T-helper 1 cell treated with Interleukin-12 subunit alpha and Interleukin-12 subunit beta and Interleukin-4 antibody, amounts not matched to agents 30 μg/mL and 1 μg/mL, for 36 hours (primary cell): ENCODE data around the gene ABHD17C.

Experiments
- H3K27ac Mint-ChIP-seq: one replicate; pipeline ENCODE4 v1.8.0; 2021; ENCODE audit warnings: mild to moderate bottlenecking, mixed read lengths
- H3K27me3 Mint-ChIP-seq: one replicate; pipeline ENCODE4 v1.8.0; 2021; ENCODE audit warnings: low read depth, mixed read lengths
- H3K36me3 Mint-ChIP-seq: one replicate; pipeline ENCODE4 v1.8.0; 2021; ENCODE audit warnings: low read depth, mixed read lengths
- H3K4me1 Mint-ChIP-seq: one replicate; pipeline ENCODE4 v1.8.0; 2021; ENCODE audit warnings: low read depth, mixed read lengths
- H3K4me3 Mint-ChIP-seq: one replicate; pipeline ENCODE4 v1.8.0; 2021; ENCODE audit warnings: mild to moderate bottlenecking, moderate library complexity, mixed read lengths
- H3K9me3 Mint-ChIP-seq: one replicate; pipeline ENCODE4 v1.8.0; 2021; ENCODE audit warnings: mixed read lengths

The ABHD17C gene

GRCh38 chr15:80677041-80677440, 18.1 kb upstream of the ABHD17C start:
- Mint-ChIP-seq H3K27me3 (peaks cover 7% of the 10 kb centered on the region), H3K27ac (no peak overlapping the region)

GRCh38 chr15:80679167-80679803, 15.8 kb upstream of the ABHD17C start:
- Mint-ChIP-seq H3K4me3 (no peak overlapping the region), H3K27ac (no peak overlapping the region), H3K4me1 (peaks cover 8% of the 10 kb centered on the region), H3K36me3 (no peaks in the 10 kb centered on the region), H3K9me3 (no peaks in the 10 kb centered on the region), H3K27me3 (peaks cover 20% of the 10 kb centered on the region)

More at GRCh38 chr15:80677041-80677440, 18.1 kb upstream of the ABHD17C start:
- peaks cover 15% of the 10 kb centered on the region for H3K4me1 Mint-ChIP-seq
- no peak overlapping the region for H3K4me3 Mint-ChIP-seq
- H3K36me3 Mint-ChIP-seq, result no peaks in the 10 kb centered on the region
- H3K9me3 Mint-ChIP-seq, result no peaks in the 10 kb centered on the region

- Mint-ChIP-seq H3K4me3 (no peak overlapping the region), H3K4me1 (peaks cover 5% of the 10 kb centered on the region), H3K27ac (no peak overlapping the region), H3K9me3 (no peaks in the 10 kb centered on the region), H3K36me3 (no peaks in the 10 kb centered on the region), H3K27me3 (peaks cover 21% of the 10 kb centered on the region)
These were observed 15.3 kb upstream of the ABHD17C start for GRCh38 chr15:80679804-80680175.

GRCh38 chr15:80682201-80682600, 12.9 kb upstream of the ABHD17C start:
- H3K27me3 Mint-ChIP-seq, result peaks cover 26% of the 10 kb centered on the region
- H3K9me3 Mint-ChIP-seq, result no peaks in the 10 kb centered on the region
- H3K36me3 Mint-ChIP-seq, result no peaks in the 10 kb centered on the region
- H3K27ac Mint-ChIP-seq, result no peak overlapping the region
- H3K4me1 Mint-ChIP-seq, result peaks cover 5% of the 10 kb centered on the region
- H3K4me3 Mint-ChIP-seq, result no peak overlapping the region

GRCh38 chr15:80684697-80685096, 10.4 kb upstream of the ABHD17C start:
- no peaks in the 10 kb centered on the region for H3K36me3 Mint-ChIP-seq
- H3K4me1 Mint-ChIP-seq, result peaks cover under 1% of the 10 kb centered on the region
- H3K9me3 Mint-ChIP-seq, result no peaks in the 10 kb centered on the region
- H3K4me3 Mint-ChIP-seq, result no peak overlapping the region
- peaks cover 32% of the 10 kb centered on the region for H3K27me3 Mint-ChIP-seq
- no peak overlapping the region for H3K27ac Mint-ChIP-seq

GRCh38 chr15:80685628-80686027, 9.5 kb upstream of the ABHD17C start:
- H3K4me1 Mint-ChIP-seq, result no peaks in the 10 kb centered on the region
- H3K27ac Mint-ChIP-seq, result no peak overlapping the region
- peaks cover 36% of the 10 kb centered on the region for H3K27me3 Mint-ChIP-seq
- no peaks in the 10 kb centered on the region for H3K36me3 Mint-ChIP-seq
- no peak overlapping the region for H3K4me3 Mint-ChIP-seq
- H3K9me3 Mint-ChIP-seq, result no peaks in the 10 kb centered on the region

- no peaks in the 10 kb centered on the region for H3K36me3 Mint-ChIP-seq
- peaks cover 47% of the 10 kb centered on the region for H3K27me3 Mint-ChIP-seq
- no peak overlapping the region for H3K27ac Mint-ChIP-seq
- no peaks in the 10 kb centered on the region for H3K4me1 Mint-ChIP-seq
- H3K9me3 Mint-ChIP-seq, result no peaks in the 10 kb centered on the region
- H3K4me3 Mint-ChIP-seq, result no peak overlapping the region
These were observed 5.8 kb upstream of the ABHD17C start for GRCh38 chr15:80689294-80689693.

- Mint-ChIP-seq H3K4me1 (no peaks in the 10 kb centered on the region), H3K27ac (no peak overlapping the region), H3K27me3 (peaks cover 50% of the 10 kb centered on the region), H3K36me3 (no peaks in the 10 kb centered on the region), H3K4me3 (no peak overlapping the region), H3K9me3 (no peaks in the 10 kb centered on the region)
These were observed 5.4 kb upstream of the ABHD17C start for GRCh38 chr15:80689716-80690115.

- H3K4me3 Mint-ChIP-seq, result no peak overlapping the region
- no peaks in the 10 kb centered on the region for H3K9me3 Mint-ChIP-seq
- peaks cover 8% of the 10 kb centered on the region for H3K4me1 Mint-ChIP-seq
- H3K27me3 Mint-ChIP-seq, result peaks cover 50% of the 10 kb centered on the region
- no peaks in the 10 kb centered on the region for H3K36me3 Mint-ChIP-seq
- no peak overlapping the region for H3K27ac Mint-ChIP-seq
These were observed 3.5 kb upstream of the ABHD17C start for GRCh38 chr15:80691575-80691974.

GRCh38 chr15:80693682-80694610, 1.2 kb upstream of the ABHD17C start:
- Mint-ChIP-seq H3K4me1 (peaks cover 13% of the 10 kb centered on the region), H3K27ac (no peak overlapping the region), H3K4me3 (peak overlapping the region; percentile 65), H3K9me3 (no peaks in the 10 kb centered on the region), H3K36me3 (no peaks in the 10 kb centered on the region), H3K27me3 (peaks cover 58% of the 10 kb centered on the region)

GRCh38 chr15:80694611-80695098, 455 bp upstream of the ABHD17C start:
- H3K27me3 Mint-ChIP-seq, result peaks cover 55% of the 10 kb centered on the region
- H3K36me3 Mint-ChIP-seq, result no peaks in the 10 kb centered on the region
- peaks cover 13% of the 10 kb centered on the region for H3K4me1 Mint-ChIP-seq
- no peaks in the 10 kb centered on the region for H3K9me3 Mint-ChIP-seq
- H3K4me3 Mint-ChIP-seq, result peak overlapping the region; percentile 65
- H3K27ac Mint-ChIP-seq, result no peak overlapping the region

GRCh38 chr15:80695911-80696661, 976 bp downstream of the ABHD17C start:
- Mint-ChIP-seq H3K4me1 (peaks cover 13% of the 10 kb centered on the region), H3K27me3 (peaks cover 49% of the 10 kb centered on the region), H3K27ac (peak overlapping the region; percentile 73), H3K4me3 (peak overlapping the region; percentile 90), H3K9me3 (no peaks in the 10 kb centered on the region), H3K36me3 (no peaks in the 10 kb centered on the region)

GRCh38 chr15:80697075-80697685, 2.1 kb downstream of the ABHD17C start:
- Mint-ChIP-seq H3K9me3 (no peaks in the 10 kb centered on the region), H3K36me3 (no peaks in the 10 kb centered on the region), H3K27me3 (peaks cover 38% of the 10 kb centered on the region), H3K4me1 (peaks cover 13% of the 10 kb centered on the region), H3K4me3 (peak overlapping the region; percentile 21), H3K27ac (no peak overlapping the region)

- Mint-ChIP-seq H3K4me1 (peaks cover 13% of the 10 kb centered on the region), H3K9me3 (no peaks in the 10 kb centered on the region), H3K27me3 (peaks cover 25% of the 10 kb centered on the region), H3K36me3 (no peaks in the 10 kb centered on the region), H3K4me3 (no peak overlapping the region), H3K27ac (no peak overlapping the region)
These were observed 3.6 kb downstream of the ABHD17C start for GRCh38 chr15:80698676-80699075.
